IPS DF 4.7 (cell line): ENCODE data around the gene TMEM45A.

Source experiments
- DNase-seq: peaks from one replicate; pipeline ENCODE4 v3.0.0-alpha.2; 2013; ENCODE audit warnings: low spot score; ENCODE audit errors: extremely low read depth

The TMEM45A gene

DNA sequence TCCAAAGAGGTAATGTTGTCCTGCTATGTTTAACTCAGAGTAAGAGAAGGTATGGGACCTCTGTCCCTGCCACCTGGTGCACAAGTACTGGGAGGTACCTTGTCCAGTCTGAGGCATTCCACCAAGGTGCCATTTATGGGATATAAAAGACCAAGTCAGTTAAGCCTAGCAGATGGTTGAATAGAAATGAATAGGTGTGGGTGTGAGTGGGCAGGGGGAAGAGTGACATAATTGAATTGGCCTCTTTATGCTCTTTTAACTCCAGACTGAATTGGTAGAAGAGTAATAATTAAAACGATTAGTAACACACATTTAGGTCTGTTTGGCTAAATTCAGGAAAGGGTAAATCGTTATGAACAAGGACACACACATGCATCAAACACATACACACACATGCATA lies 117.5 kb downstream of the TMEM45A start:
- no peak for DNase-seq

DNA sequence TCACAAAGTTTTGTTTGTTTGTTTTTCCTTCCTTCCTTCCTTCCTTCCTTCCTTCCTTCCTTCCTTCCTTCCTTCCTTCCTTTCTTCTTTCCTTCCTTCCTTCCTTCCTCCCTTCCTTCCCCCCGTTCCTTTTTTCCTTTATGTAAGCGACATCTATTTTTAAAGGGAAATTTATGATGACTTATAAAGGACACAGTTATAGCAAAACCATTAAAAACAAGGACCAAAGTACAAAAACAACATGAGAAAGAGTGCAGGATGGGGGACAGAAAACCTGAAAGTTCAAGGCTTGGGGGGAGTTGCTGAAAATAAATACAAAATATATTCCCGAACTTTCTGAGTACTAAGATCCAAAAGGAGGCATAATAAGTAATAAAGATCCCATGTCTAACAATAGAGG lies 118.8 kb downstream of the TMEM45A start:
- no peak for DNase-seq

DNA sequence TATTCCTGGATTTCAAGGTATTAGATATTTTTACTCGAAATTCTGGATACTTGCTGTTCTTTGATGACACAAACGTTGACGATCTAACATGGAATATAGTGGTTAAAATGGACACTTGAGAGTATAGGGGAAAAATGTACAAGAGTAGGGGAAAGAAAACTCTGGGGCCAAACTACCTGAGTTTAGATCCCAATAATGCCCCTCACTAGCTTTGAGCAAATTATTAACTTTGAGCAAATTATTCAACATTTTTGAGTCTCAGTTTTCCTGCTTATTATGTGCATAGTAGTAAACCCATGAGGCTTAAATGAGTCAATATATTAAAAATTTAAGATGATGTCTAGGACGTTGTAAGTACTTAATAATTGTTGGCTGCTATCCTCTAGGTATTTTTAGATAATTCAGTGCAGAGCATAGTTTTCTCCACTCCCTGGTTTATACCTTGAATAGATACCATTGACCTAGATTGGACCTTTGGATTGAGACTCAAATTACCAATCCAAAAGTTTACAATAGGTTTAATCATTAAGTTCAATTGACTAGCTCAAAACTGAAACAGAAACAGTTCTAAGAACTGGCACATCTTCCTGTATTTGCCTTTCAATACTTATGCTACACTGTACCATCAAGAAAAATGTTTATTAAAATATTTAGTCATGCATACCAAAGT lies 121.4 kb downstream of the TMEM45A start:
- no peak for DNase-seq

DNA sequence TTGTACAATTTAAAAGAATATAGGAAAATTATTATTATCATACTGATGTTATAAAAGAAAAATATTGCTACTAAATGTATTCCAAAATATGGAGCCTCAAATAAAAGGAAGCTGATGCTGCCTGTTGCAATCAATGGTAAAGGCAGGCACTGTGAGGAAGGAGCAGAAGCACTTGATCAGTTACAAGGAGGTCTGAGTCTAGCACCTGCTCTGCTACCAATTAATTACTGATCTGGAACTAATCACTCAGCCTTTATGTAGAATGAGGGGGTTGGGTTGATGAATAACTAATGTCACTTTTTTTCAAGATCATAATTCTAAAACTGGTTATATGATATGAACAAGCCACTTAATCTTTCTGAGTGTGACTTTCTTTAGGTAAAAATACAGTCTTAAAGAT lies 122.5 kb downstream of the TMEM45A start:
- DNase-seq, result no peak

DNA sequence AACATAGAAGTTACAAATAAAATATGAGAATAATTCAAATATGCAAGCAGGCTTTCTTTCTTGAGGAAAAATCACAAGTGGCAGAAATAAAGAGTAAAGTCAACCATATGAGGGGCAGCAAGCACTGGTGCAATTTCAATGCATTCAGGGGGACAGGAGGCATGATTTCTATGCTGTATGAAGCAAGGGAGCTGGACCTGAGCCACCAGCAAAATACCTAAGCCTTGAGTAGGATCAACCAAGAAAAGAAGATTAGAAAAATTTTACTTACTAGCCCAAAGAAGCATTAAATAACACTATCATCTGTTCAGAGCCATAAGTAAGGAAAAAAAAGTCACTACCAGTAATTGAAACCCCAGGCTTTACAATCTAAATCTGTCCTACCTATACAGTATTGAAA lies 123.3 kb downstream of the TMEM45A start:
- no peak for DNase-seq

DNA sequence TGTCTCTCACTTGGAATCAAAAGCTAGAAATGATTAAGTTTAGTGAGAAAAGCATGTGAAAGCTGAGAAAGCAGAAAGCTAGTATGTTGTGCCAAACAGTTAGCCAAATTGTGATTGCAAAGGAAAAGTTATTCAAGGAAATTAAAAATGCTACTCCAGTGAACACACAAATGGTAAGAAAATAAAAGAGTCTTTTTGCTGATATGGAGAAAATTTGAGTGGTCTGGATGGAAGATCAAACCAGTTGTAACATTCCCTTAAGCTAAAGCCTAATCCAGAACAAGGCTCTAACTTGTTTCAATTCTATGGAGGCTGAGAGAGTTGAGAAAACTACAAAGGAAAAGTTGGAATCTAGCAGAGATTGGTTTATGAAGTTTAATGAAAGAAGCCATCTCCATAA lies 128.8 kb downstream of the TMEM45A start:
- no peak for DNase-seq
